Heart right ventricle (tissue), 16 donors: ENCODE data around the gene HS1BP3. TPM values are rescaled to one million over a fixed set of nuclear protein-coding genes. Genes with fewer than 3 reads are reported as not detected.

Experiments used
- ATAC-seq, 8 donors: fragments of 200-7000 bp; cut with Tn5 transposase; one replicate each; pipeline ENCODE4 v1.9.1; 2020; ENCODE audit warnings: mild to moderate bottlenecking in 8 of 8, moderate library complexity in 8 of 8, moderate number of reproducible peaks in 1 of 8
- DNase-seq, 2 donors: peaks; one replicate each; pipeline ENCODE4 v3.0.0-alpha.2; 2020
- H3K27ac ChIP-seq, 10 donors: fragments of 200-600 bp; sonication (generic) in 2 of 10; one replicate each; pipeline versions ENCODE4 v1.5.0 to v1.8.0; 2020 to 2022; ENCODE audit warnings: mild to moderate bottlenecking in 3 of 10
- H3K27me3 ChIP-seq, 7 donors: fragments of 200-600 bp; one replicate each; pipeline ENCODE4 v1.8.0; 2021 to 2022; ENCODE audit warnings: mild to moderate bottlenecking in 2 of 7
- H3K36me3 ChIP-seq, 9 donors: fragments of 200-600 bp; sonication (generic) in 1 of 9; one replicate each; pipeline versions ENCODE4 v1.5.0 to v1.8.0; 2020 to 2022; ENCODE audit warnings: mild to moderate bottlenecking in 2 of 9
- H3K4me1 ChIP-seq, 9 donors: fragments of 200-600 bp; sonication (generic) in 1 of 9; one replicate each; pipeline versions ENCODE4 v1.5.0 to v1.8.0; 2020 to 2022; ENCODE audit warnings: mild to moderate bottlenecking in 4 of 9
- H3K4me3 ChIP-seq, 10 donors: fragments of 200-600 bp; sonication (generic) in 2 of 10; one replicate each; pipeline versions ENCODE4 v1.5.0 to v1.8.0; 2020 to 2022; ENCODE audit warnings: mild to moderate bottlenecking in 7 of 10, moderate library complexity in 2 of 10
- H3K9me3 ChIP-seq, 11 donors: fragments of 200-600 bp in 10 of 11; sonication (generic) in 2 of 11; one replicate each; pipeline versions ENCODE4 v1.5.0 to v1.8.0; 2013 to 2022; ENCODE audit warnings: mild to moderate bottlenecking in 2 of 11, control low read depth in 1 of 11, moderate library complexity in 1 of 11
- WGBS, 2 donors: extraction: QIAGEN DNeasy Blood & Tissue Kit; methylation state at CpG; one replicate each; pipeline ENCODE4 v1.1.7; 2013; ENCODE audit warnings: inconsistent platforms in 1 of 2; 5-methylcytosine and 5-hydroxymethylcytosine counted together
- intact Hi-C, 10 donors: fragments of 100-400 bp; cut with DNase I; formaldehyde crosslinking; loops; one replicate each; pipeline versions ENCODE4 v1.11.1 to v1.14.2; 2022
- polyA plus RNA-seq, 2 donors: library from polyadenylated mRNA; stranded (reverse); fragments of 200-250 nt; gene quantifications; one replicate each; pipeline ENCODE4 v1.2.3, GENCODE V29; 2013
- total RNA-seq, 10 donors: library from RNA; stranded (reverse); fragmentation: NEBNext Ultra II Directional in 3 of 10; extraction: Animal tissue kit (Norgen Biotek cat#: 25700) in 3 of 10; gene quantifications; one replicate each; pipeline versions ENCODE4 v1.2.1 to v1.2.4, GENCODE V29; 2021 to 2023
- TF ChIP-seq, protein P1 (sequence below), 9 donors: fragments of 200-600 bp; sonication (generic) in 2 of 9; IDR thresholded peaks; one replicate each; pipeline versions ENCODE4 v1.5.0 to v1.8.0; 2021 to 2022; ENCODE audit warnings: antibody characterized with exemption in 9 of 9, mild to moderate bottlenecking in 5 of 9, moderate library complexity in 1 of 9
- donor health status: Arrhythmogenic right ventricular cardiomyopathy.
- donor health status: ischemic (EF 13 %, LVEDD 7.1; RV severe dilation, severe dysfunction).
- donor health status: healthy with polysubstance abuse.
- donor health status: DM: no; HTN: yes; CAD: no.
- donor health status: DM: no; HTN: no; CAD: no.
- donor health status: ischemic (EF 25% LVEDD 6.9; RV normal size, moderate dysfunction).
- donor health status: ischemic (EF 25% LVEDD 5.7; RV mildly dilated, moderate dysfunction).
- donor health status: healthy.
- donor health status: DM: yes; HTN: yes; CAD: no.
- donor health status: Ischemic cardiomyopathy.
- donor health status: ischemic (EF 35%, LVEDD 5.7; RV mildly dilated, moderate dysfunction).
- donor health status: nonischemic (EF 11% LVEDD 7.7; RV severe dilation, severe dysfunction).
- donor health status: DM: yes; HTN: yes; CAD: no.
- donor health status: PGD.
- donor health status: ischemic (EF 29% LVEDD 5.4; RV normal size, mild dysfunction).
- donor health status: nonischemic (EF 23%, LVEDD 6.1; RV moderate dilation, normal function).

Gene HS1BP3
- total and polyA plus RNA-seq, 12 donors: 11.3 to 26.3 (median 16.5) TPM

DNA sequence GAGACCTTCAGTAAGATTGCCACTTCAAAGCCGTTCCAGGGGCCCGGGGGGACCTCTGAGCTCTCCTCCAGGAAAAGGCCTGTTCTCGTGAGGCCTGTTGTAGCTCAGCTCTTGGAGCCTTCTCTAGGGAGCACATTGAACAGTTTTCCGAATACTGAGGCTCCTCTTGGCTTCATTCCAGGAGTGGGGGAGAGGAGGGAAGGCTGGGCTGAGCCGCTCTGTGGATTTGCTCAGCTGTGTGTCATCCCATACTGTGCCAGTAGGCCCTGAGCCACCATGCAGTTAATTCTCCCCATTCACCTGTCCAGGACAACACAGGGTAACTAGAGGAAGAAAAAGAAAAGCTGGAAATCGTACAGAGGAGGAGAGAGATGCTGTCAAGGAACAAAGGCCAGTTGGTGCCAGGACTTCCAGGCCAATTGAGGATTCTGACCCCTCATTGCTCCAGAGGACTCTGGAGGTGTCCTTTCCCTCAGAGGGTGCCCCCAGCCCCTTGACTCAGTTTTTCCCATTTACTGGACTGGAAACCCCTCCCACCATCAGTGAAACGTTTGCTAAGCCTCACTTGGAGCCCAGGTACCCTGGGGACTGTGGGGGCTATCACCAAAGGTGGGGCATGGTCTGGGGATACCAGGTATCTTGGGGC is 41.4 kb downstream of the HS1BP3 start:
- TF ChIP-seq, protein P1, sequence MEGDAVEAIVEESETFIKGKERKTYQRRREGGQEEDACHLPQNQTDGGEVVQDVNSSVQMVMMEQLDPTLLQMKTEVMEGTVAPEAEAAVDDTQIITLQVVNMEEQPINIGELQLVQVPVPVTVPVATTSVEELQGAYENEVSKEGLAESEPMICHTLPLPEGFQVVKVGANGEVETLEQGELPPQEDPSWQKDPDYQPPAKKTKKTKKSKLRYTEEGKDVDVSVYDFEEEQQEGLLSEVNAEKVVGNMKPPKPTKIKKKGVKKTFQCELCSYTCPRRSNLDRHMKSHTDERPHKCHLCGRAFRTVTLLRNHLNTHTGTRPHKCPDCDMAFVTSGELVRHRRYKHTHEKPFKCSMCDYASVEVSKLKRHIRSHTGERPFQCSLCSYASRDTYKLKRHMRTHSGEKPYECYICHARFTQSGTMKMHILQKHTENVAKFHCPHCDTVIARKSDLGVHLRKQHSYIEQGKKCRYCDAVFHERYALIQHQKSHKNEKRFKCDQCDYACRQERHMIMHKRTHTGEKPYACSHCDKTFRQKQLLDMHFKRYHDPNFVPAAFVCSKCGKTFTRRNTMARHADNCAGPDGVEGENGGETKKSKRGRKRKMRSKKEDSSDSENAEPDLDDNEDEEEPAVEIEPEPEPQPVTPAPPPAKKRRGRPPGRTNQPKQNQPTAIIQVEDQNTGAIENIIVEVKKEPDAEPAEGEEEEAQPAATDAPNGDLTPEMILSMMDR (IDR thresholded peaks at IDR 0.05): no peak
- H3K4me3 ChIP-seq: no peak overlapping the region
- H3K4me1 ChIP-seq: peaks cover 30 to 78% (median 69%) of the 10 kb centered on the region in 9 donors
- no peaks in the 10 kb centered on the region for H3K36me3 ChIP-seq
- peak; percentile 24 to 43 (median 36) for ATAC-seq
- peak overlapping the region; percentile 29 to 98 (median 55) for H3K27ac ChIP-seq
- H3K27me3 ChIP-seq: no peaks in the 10 kb centered on the region
- 45 to 50% methylated on average over 7 of the region's 7 CpGs for WGBS, 2 donors
- H3K9me3 ChIP-seq: peaks cover 0 to 5% (median 0%) of the 10 kb centered on the region in 11 donors
- peak in 1 of 2 donors; percentile 80 for DNase-seq
- intact Hi-C loops: no loop called here

DNA sequence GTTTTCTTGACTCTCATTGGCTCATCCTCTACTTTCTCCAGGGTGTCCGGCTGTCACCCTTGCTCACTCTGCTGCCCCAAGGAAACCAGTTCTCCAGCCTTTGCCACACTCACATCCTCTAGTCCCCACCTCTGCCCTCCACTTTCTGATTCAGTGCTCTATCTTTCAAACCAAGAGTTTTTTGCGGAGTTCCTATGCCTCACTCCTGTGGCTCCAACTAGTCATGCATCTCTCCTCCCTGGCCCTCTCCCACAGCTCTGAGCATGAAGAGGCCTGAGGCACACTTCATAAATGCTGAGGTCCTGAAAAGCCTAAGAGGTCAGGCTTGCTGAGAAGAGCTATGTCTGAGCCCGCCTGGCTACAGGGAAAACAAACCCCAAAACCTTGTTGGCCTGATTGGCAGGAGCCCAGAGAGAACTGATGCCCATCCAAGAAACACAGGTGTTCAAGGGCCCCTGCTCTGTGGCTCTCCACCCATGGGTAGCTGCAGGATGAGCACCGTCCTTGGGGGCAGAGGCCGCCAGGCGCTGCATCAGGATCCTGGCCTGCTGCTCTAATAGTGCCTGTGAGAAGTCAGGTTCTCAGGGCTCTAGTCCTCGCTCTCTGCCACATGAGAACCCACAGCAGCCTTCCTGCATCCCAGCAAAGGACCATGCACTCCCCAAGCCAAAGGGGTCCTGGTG is 42.1 kb downstream of the HS1BP3 start:
- intact Hi-C loops: no loop called here
- Histone ChIP-seq H3K36me3 (no peaks in the 10 kb centered on the region), H3K9me3 (peaks cover 0 to 5% (median 0%) of the 10 kb centered on the region in 11 donors), H3K4me3 (no peak overlapping the region), H3K4me1 (peaks cover 25 to 78% (median 66%) of the 10 kb centered on the region in 9 donors), H3K27ac (peak overlapping the region; percentile 29 to 98 (median 55)), H3K27me3 (no peaks in the 10 kb centered on the region)
- no peak for ATAC-seq
- 85 to 86% methylated on average over 7 of the region's 7 CpGs for WGBS, 2 donors
- no peak for DNase-seq
- TF ChIP-seq, protein P1 (IDR thresholded peaks at IDR 0.05): no peak

DNA sequence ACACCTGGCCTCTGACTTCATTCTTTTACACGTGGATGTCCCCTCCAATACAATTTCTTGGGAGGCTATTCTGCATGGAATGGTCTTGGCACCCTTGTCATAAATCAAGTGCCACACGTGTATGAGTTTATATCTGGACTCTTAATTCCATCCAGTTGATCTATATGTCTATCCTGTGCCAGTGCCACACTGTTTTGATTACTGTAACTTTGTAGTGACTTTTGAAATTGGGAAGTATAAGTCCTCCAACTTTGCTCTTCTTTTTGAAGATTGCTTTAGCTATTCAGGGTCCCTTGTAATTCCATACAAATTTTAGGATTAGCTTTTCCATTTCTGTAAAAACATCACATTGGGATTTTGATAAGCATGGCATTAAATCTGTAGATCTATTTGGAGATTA is 43.5 kb downstream of the HS1BP3 start:
- no peak for DNase-seq
- TF ChIP-seq, protein P1 (IDR thresholded peaks at IDR 0.05): no peak
- Histone ChIP-seq H3K27me3 (no peaks in the 10 kb centered on the region), H3K36me3 (no peaks in the 10 kb centered on the region), H3K27ac (no peak overlapping the region), H3K4me3 (no peak overlapping the region), H3K9me3 (peaks cover 0 to 5% (median 0%) of the 10 kb centered on the region in 11 donors), H3K4me1 (peaks cover 12 to 66% (median 53%) of the 10 kb centered on the region in 9 donors)
- intact Hi-C loops: no loop called here
- 91 to 92% methylated on average over 2 of the region's 2 CpGs for WGBS, 2 donors
- no peak for ATAC-seq

DNA sequence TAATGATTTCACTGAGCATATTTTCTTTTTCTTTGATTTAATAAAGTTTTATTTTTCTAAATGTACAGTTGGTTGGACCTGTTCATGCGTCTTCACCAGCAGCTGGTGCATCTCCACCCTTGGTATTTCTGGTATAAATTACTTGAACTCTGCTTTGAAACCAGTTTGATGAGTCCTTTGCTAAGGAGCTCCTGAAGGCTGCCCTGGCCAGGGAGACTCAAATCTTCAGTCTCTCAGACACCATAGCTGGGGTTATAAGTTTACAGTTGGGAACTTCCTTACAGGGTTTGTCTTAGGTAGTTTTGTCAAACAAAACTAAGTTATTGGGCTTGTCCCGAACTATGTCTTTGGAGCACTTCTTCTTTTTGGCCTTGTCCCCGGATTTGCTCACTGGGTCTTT is 44.7 kb downstream of the HS1BP3 start:
- intact Hi-C loops: no loop called here
- Histone ChIP-seq H3K36me3 (no peaks in the 10 kb centered on the region), H3K27me3 (no peaks in the 10 kb centered on the region), H3K27ac (peak overlapping the region in 1 of 10 donors; percentile 68), H3K4me3 (no peak overlapping the region), H3K9me3 (peaks cover 0 to 5% (median 0%) of the 10 kb centered on the region in 11 donors), H3K4me1 (peaks cover 4 to 62% (median 48%) of the 10 kb centered on the region in 9 donors)
- TF ChIP-seq, protein P1 (IDR thresholded peaks at IDR 0.05): no peak
- DNase-seq (no peak), ATAC-seq (no peak)
- WGBS, 2 donors: 78 to 83% methylated on average over 3 of the region's 3 CpGs
